Measurements from ENCODE around the gene FGG. TPM values are rescaled to one million over a fixed set of nuclear protein-coding genes. Genes with fewer than 3 reads are reported as not detected.

FGG gene
- total and polyA plus RNA-seq, 2 of the 13 experiments (the other 11 are each of a cell fraction or from before 2014, with no cell fraction given): 1,037 to 2,423 TPM

- TF ChIP-seq BRD4 (CRISPR knock-in tag; IDR thresholded peaks at IDR 0.05): no peak
- TF ChIP-seq ATF6 (CRISPR knock-in tag; conservative IDR thresholded peaks at IDR 0.05): no peak; the same call in 1 of the 2 replicates
- TF ChIP-seq CENPT (CRISPR knock-in tag; IDR thresholded peaks at IDR 0.05; ENCODE audit: low read depth): no peak
- peak; percentile 75 for TF ChIP-seq PHF21A (CRISPR knock-in tag; IDR thresholded peaks at IDR 0.05)
- TF ChIP-seq ZNF644 (CRISPR knock-in tag; IDR thresholded peaks at IDR 0.05; ENCODE audit: low read depth): no peak
- TF ChIP-seq ZNF782 (CRISPR knock-in tag; IDR thresholded peaks at IDR 0.05; ENCODE audit: borderline replicate concordance): no peak; the same call in 1 of the 2 replicates
- peak; percentile 53; the same call in 1 of the 2 replicates for TF ChIP-seq WIZ (CRISPR knock-in tag; IDR thresholded peaks at IDR 0.05)
- no peak for TF ChIP-seq CTCF (CRISPR knock-in tag; IDR thresholded peaks at IDR 0.05)
- peak; percentile 50; the same call in 1 of the 2 replicates for TF ChIP-seq TGIF2 (CRISPR knock-in tag; IDR thresholded peaks at IDR 0.05)
- TF ChIP-seq MTERF4 (CRISPR knock-in tag; IDR thresholded peaks at IDR 0.05): no peak
- no peak for TF ChIP-seq MEIS2 (CRISPR knock-in tag; IDR thresholded peaks at IDR 0.05)
- no peak for TF ChIP-seq KDM4B (CRISPR knock-in tag; IDR thresholded peaks at IDR 0.05)
- no peak for TF ChIP-seq KDM6A (CRISPR knock-in tag; IDR thresholded peaks at IDR 0.05; ENCODE audit: low read depth)
- TF ChIP-seq ZNF558 (CRISPR knock-in tag; IDR thresholded peaks at IDR 0.05; ENCODE audit: borderline replicate concordance): no peak; the same call in 1 of the 2 replicates
- TF ChIP-seq DMAP1 (CRISPR knock-in tag; IDR thresholded peaks at IDR 0.05): peak; percentile 20; the same call in 1 of the 2 replicates
- TF ChIP-seq GTF2F1 (IDR thresholded peaks at IDR 0.05; ENCODE audit: low read length): peak; percentile 91
- no peak for TF ChIP-seq TRAFD1 (CRISPR knock-in tag; IDR thresholded peaks at IDR 0.05; ENCODE audit: borderline replicate concordance)
- TF ChIP-seq ZNF275 (CRISPR knock-in tag; IDR thresholded peaks at IDR 0.05; ENCODE audit: borderline replicate concordance): no peak
- TF ChIP-seq RBFOX2 (IDR thresholded peaks at IDR 0.05; ENCODE audit: low read depth, low read length): peak; percentile 60; the same call in 1 of the 2 replicates
- TF ChIP-seq RNF2 (conservative IDR thresholded peaks at IDR 0.05; ENCODE audit: low read depth): no peak
- TF ChIP-seq NFYB (CRISPR knock-in tag; IDR thresholded peaks at IDR 0.05): peak; percentile 67
- peak; percentile 53 for TF ChIP-seq ZSCAN21 (CRISPR knock-in tag; IDR thresholded peaks at IDR 0.05; ENCODE audit: borderline replicate concordance)
- TF ChIP-seq ERF (CRISPR knock-in tag; IDR thresholded peaks at IDR 0.05): 0 out of 2 replicates have a peak, but pooled peaks have one; percentile 17
These were observed at the start of gene FGG (continued) for GRCh38 chr4:154612472-154613414.

Data from HepG2 (cell line).